ENCODE measurements around the gene GNPDA1.
"Not testable (repeated sequence)": the region's sequence is repeated elsewhere in the genome, so short reads cannot be mapped to it uniquely, and the experiment has no call there.

The GNPDA1 gene

DNA sequence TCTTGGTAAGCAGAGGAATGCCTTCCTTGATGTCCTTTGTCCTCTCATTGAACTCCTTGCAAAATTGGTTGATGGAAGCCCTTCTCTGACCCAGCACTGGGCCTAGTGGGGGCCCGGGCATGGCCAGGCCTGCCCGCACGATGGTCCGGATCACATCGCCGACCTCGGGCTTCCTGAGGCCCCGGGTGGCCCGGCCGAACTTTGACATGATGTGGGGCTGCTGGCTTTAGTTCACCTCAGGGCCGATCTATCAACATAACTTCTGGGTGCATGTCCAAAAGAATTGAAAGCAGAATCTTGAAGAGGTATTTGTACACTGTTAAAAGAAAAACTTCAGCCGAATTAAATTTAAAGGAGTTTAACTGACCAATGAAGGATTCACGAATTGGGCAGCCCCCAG is 24.1 kb upstream of the GNPDA1 start:
- no peaks in the 10 kb centered on the region for H3K36me3 Mint-ChIP-seq (ENCODE audit: insufficient read depth)

DNA sequence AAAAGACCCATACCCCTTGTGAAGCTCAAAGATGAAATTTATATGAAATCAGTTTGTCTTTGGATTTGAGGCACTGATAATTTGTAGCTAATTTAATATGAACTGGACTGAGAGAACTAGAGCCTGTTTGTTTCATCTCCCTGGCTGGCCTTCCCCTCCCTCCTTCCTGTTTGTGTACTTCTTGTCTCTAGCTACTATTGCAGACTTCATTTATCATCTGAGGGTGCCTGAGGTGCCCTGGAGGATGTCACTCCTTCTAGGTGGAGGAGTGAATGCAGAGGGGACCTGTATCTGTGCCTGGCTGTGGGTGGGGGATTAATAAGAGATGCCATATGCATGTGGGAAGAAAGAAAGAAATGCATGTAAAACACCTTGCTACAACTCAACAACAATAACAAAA is 22.2 kb upstream of the GNPDA1 start:
- Mint-ChIP-seq H3K27me3 (peaks cover 0 to 6% of the 10 kb centered on the region in 2 donors), H3K4me1 (ENCODE audit: low read depth in 2 of 2) (peaks cover 7 to 8% of the 10 kb centered on the region in 2 donors), H3K4me3 (no peak overlapping the region), H3K27ac (peak overlapping the region in 1 of 2 donors; percentile 4), H3K36me3 (ENCODE audit: insufficient read depth) (no peaks in the 10 kb centered on the region), H3K9me3 (no peaks in the 10 kb centered on the region)
- DNase-seq (no peak), ATAC-seq (replicated peaks) (no peak)

More for the DNA sequence above, 24.1 kb upstream of the GNPDA1 start:
- DNase-seq (no peak), ATAC-seq (replicated peaks) (no peak)
- H3K9me3 Mint-ChIP-seq = no peaks in the 10 kb centered on the region
- H3K4me3 Mint-ChIP-seq = no peak overlapping the region
- H3K27ac Mint-ChIP-seq = no peak overlapping the region
- H3K4me1 Mint-ChIP-seq (ENCODE audit: low read depth in 2 of 2) = peaks cover 7 to 8% of the 10 kb centered on the region in 2 donors
- no peaks in the 10 kb centered on the region for H3K27me3 Mint-ChIP-seq

DNA sequence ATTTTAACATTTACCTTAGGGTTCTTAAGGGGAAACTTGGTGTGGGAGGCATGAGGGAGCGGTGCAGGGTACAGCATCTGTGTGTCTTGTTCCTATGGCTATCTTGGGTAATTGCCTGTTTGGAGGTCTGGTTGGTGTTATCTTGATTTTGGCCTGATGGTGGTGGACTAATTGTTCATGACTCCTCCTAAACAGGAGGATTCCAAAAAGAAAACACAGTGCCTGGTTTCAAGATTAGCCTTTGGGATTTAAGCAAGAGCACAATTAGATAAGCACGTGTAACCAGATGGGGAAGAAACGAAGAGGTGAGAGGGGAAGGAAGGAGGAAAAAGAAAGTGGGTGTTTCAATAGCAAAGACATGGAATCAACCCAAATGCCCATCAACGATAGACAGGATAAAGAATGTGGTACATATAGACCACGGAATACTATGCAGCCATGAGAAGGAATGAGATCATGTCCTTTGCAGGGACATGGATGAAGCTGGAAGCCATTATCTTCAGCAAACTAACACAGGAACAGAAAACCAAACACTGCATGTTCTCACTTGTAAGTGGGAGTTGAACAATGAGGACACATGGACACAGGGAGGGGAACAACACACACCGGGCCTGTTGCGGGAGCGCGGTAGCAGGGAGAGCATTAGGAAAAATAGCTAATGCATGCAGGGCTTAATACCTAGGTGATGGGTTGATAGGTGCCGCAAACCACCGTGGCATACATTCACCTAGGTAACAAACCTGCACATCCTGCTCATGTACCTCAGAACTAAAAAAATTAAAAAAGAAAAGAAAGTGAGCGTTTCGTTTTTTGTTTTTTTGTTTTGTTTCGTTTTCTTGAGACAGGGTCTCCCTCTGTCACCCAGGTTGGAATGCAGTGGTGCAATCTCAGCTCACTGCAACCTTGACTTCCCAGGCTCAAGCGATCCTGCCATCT is 21.1 kb upstream of the GNPDA1 start:
- H3K27me3 Mint-ChIP-seq; DNase-seq; H3K36me3 Mint-ChIP-seq (ENCODE audit: insufficient read depth); H3K4me3 Mint-ChIP-seq; H3K27ac Mint-ChIP-seq; ATAC-seq (replicated peaks); H3K9me3 Mint-ChIP-seq; H3K4me1 Mint-ChIP-seq (ENCODE audit: low read depth in 2 of 2): not testable (repeated sequence)

DNA sequence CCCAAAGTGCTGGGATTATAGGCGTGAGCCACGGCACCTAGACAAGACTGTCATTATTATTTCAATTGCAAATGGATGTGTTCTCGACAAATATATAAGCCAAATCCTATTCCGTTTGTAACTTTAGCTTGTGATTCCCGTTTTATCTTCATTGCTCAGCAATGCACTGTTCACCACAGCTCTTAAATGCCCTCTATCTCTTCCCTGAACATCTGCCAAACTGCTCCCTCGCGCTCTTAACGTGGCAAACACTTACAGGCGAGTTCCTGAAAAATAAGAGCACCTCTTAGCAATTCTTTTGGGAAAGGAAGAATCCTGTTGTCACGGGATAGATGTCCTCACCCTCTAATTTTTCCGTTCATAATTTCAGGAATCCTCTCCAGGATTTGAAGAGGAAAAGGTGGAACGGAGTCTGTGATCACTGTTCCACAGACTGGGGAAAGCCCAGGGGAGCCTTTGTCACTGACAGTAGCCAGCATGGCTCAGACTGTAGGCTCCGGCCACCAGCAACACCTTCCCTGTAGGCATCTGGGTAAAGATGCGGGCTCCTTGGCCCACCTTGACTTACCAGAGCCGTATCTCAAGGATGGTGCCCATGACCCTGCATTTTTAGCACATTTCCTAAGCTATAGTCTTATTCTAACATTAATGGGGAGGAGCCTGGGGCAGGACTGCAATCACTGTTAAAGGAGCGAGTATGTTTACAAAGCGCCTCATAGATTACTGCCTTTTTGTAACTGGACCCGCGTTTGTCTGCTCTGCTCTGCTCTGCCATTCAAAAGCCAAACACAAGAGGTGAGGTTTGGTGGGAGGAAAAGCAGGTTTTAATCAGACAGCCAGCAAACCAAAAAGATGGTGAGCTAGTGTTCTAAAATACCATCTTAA is 20.2 kb upstream of the GNPDA1 start:
- H3K9me3 Mint-ChIP-seq = no peaks in the 10 kb centered on the region
- H3K4me1 Mint-ChIP-seq (ENCODE audit: low read depth in 2 of 2) = peaks cover 7 to 8% of the 10 kb centered on the region in 2 donors
- no peak overlapping the region for H3K4me3 Mint-ChIP-seq
- DNase-seq (no peak), ATAC-seq (replicated peaks) (no peak)
- H3K27me3 Mint-ChIP-seq = peaks cover 0 to 9% of the 10 kb centered on the region in 2 donors
- no peaks in the 10 kb centered on the region for H3K36me3 Mint-ChIP-seq (ENCODE audit: insufficient read depth)
- no peak overlapping the region for H3K27ac Mint-ChIP-seq

DNA sequence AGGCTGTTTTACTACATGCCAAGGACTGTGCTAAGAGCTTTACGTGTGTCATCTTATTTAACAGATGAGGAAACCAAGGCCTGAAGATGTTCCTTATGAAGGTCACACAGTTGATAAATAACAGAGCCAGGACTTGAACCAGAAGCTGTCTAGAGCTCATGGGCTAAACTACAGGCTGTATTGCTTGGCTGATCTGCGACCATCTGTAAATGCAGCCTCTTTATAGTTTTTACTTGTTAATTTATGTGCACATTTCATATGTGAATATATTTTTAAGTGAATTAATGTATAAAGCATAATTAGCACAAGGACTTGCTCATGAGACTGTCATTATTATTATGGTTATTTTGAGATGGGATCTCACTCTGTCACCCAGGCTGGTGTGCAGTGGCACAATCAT is 19.3 kb upstream of the GNPDA1 start:
- no peak overlapping the region for H3K27ac Mint-ChIP-seq
- DNase-seq (no peak), ATAC-seq (replicated peaks) (no peak)
- peaks cover 7 to 8% of the 10 kb centered on the region in 2 donors for H3K4me1 Mint-ChIP-seq (ENCODE audit: low read depth in 2 of 2)
- no peaks in the 10 kb centered on the region for H3K9me3 Mint-ChIP-seq
- peaks cover 0 to 9% of the 10 kb centered on the region in 2 donors for H3K27me3 Mint-ChIP-seq
- H3K4me3 Mint-ChIP-seq = no peak overlapping the region
- H3K36me3 Mint-ChIP-seq (ENCODE audit: insufficient read depth) = no peaks in the 10 kb centered on the region

DNA sequence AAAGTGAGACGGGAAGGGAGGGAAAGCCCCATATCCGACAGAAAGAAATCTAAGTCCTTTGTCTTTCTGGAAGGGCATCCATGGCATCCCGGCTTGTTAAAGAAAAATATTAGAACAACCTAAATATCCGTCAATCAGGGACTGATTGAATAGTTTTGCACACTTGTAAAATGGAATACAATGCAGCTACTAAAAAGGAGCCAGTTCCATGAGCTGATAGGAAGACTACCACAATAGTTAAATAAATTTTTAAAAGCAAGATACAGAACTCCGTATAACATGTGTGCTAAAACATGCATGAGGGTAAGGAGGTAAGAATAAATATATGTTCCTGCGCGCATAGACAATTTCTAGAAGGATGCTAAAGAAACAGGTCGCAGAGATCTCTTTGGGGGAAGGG is 12.8 kb upstream of the GNPDA1 start:
- Mint-ChIP-seq H3K9me3 (no peaks in the 10 kb centered on the region), H3K36me3 (ENCODE audit: insufficient read depth) (no peaks in the 10 kb centered on the region), H3K27me3 (peaks cover 0 to 9% of the 10 kb centered on the region in 2 donors), H3K27ac (peak overlapping the region; percentile 88 to 97), H3K4me1 (ENCODE audit: low read depth in 2 of 2) (peaks cover 11 to 14% of the 10 kb centered on the region in 2 donors), H3K4me3 (peak overlapping the region; percentile 83 to 86)
- ATAC-seq (replicated peaks) = no peak
- no peak for DNase-seq

DNA sequence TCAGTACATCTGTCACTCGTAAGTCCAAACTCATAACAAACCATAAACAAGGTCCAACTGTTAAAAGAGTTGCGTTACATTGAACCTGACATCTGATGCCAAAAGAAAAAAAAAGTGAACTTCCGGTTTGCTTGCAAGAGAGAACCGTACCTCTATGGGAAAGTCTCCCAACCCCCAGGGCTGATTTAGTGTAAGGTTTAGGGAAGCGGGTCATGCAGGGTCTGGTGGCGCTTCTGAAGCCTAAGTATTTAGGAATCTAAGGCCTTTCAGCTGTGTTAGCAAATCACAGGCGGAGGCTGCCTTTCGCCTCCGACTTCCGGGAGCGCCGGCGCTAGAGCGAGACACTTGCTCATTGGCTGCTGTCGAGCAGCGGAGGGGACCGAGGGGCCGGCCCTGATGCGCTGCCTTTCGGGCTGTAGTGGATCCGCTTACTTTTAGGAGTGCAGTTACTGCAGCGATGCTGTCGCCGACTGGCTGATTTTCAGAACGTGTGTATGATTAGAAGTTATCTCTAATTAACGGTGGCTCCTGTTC is 12.0 kb upstream of the GNPDA1 start:
- peaks cover 11 to 14% of the 10 kb centered on the region in 2 donors for H3K4me1 Mint-ChIP-seq (ENCODE audit: low read depth in 2 of 2)
- peak overlapping the region; percentile 83 to 86 for H3K4me3 Mint-ChIP-seq
- ATAC-seq (replicated peaks) (peak; percentile 100), DNase-seq (peak; percentile 70 to 73 (median 70))
- no peaks in the 10 kb centered on the region for H3K9me3 Mint-ChIP-seq
- H3K27ac Mint-ChIP-seq = peak overlapping the region; percentile 88 to 97
- no peaks in the 10 kb centered on the region for H3K36me3 Mint-ChIP-seq (ENCODE audit: insufficient read depth)
- H3K27me3 Mint-ChIP-seq = peaks cover 0 to 1% of the 10 kb centered on the region in 2 donors

DNA sequence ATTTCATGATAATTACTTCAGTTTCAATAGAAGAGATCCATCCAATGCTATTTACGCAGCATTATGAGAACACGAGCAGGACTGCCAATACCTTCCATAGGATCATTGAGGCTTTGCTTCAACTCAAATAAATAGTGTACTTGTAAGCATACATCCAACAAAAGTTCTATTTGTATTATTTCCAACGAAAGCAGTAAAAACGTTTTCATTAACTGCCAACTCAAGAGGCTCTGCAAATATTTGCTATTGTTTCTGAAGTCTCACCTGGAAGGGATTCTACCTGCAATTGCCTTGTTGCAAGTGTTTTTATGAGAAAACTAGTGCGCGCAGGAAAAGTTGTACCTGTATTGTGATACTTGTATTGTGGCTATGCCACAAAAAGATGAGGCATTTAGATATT is 11.0 kb upstream of the GNPDA1 start:
- no peaks in the 10 kb centered on the region for H3K36me3 Mint-ChIP-seq (ENCODE audit: insufficient read depth)
- no peaks in the 10 kb centered on the region for H3K9me3 Mint-ChIP-seq
- H3K27ac Mint-ChIP-seq = no peak overlapping the region
- no peak for DNase-seq
- H3K4me3 Mint-ChIP-seq = no peak overlapping the region
- no peak for ATAC-seq (replicated peaks)
- H3K27me3 Mint-ChIP-seq = no peaks in the 10 kb centered on the region
- H3K4me1 Mint-ChIP-seq (ENCODE audit: low read depth in 2 of 2) = peaks cover 13 to 19% of the 10 kb centered on the region in 2 donors

DNA sequence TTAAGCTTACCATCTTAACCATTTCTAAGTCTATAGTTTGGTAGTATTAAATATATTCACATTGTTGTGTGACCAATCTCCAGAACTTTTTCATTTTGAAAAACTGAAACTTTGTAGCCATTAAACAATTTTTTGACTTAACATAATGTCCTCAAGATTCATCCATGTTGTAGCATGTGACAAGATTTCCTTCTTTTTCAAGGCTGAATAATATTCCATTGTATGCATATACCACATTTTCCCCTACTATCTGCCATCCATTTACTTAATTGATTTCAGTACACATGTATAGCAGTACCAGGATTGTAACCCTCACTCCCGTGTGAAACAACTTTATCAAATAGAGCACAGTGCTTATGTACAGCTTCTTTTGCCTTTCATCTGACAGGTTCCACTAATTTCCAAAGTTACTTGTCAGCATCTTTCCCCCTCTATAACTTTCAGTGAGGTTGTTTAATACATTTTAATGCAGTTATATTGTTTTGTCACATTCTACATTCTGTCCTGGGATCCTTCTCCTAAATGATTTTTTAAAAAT is 7.4 kb upstream of the GNPDA1 start:
- peaks cover 34 to 46% of the 10 kb centered on the region in 2 donors for H3K4me1 Mint-ChIP-seq (ENCODE audit: low read depth in 2 of 2)
- ATAC-seq (replicated peaks) (no peak), DNase-seq (no peak)
- no peaks in the 10 kb centered on the region for H3K9me3 Mint-ChIP-seq
- H3K27me3 Mint-ChIP-seq = no peaks in the 10 kb centered on the region
- peaks cover 7% of the 10 kb centered on the region for H3K36me3 Mint-ChIP-seq (ENCODE audit: insufficient read depth)
- no peak overlapping the region for H3K27ac Mint-ChIP-seq
- H3K4me3 Mint-ChIP-seq = peak overlapping the region in 1 of 2 donors; percentile 48

DNA sequence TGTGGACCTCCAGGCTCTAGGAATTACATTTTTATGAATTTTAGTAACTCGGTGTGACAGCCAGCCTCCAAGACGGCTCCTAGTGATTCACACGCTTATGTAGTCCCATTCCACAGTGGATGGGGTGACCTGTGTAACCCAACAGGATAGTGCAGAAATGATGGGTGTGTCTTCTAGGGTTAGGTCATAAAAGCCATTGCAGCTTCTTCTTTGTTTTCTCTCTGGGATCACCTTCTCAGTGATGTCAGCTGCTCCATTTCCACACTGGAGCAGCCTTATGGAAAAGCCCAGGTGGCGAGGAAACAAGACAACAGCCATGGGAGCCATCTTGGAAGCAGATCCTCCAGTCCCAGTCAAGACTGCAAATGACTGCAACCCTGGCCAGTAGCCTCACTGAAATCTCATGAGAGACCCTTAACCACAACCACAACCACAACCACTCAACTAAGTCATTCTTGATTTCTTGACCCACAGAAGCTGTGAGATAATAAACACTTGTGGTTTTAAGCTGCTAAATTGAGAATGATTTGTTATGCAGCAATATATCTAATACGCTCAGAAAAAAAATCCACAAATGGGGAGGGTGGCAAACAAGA is 5.1 kb upstream of the GNPDA1 start:
- DNase-seq (no peak), ATAC-seq (replicated peaks) (peak; percentile 10)
- no peaks in the 10 kb centered on the region for H3K9me3 Mint-ChIP-seq
- no peaks in the 10 kb centered on the region for H3K27me3 Mint-ChIP-seq
- peak overlapping the region; percentile 13 to 69 for H3K4me3 Mint-ChIP-seq
- peak overlapping the region; percentile 37 to 70 for H3K27ac Mint-ChIP-seq
- peaks cover 35 to 54% of the 10 kb centered on the region in 2 donors for H3K4me1 Mint-ChIP-seq (ENCODE audit: low read depth in 2 of 2)
- H3K36me3 Mint-ChIP-seq (ENCODE audit: insufficient read depth) = peaks cover 7% of the 10 kb centered on the region

DNA sequence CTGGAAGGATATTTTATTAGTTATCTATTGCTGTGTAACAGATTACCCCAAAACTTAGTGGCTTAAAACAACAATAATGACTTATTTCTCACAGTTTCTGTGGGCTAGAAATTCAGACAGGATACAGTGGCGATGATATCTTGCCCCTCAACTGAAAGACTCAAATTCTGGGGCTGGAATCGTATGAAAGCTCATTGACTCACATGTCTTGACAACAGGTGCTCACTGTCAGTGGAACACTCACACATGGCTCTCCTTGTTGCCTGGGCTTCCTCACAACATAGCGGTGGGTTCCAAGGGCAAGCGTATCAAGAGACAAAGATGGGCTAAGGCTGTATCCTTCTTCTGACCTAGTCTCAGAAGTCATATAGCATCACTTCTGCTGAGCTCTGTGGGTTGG is 3.7 kb upstream of the GNPDA1 start:
- H3K36me3 Mint-ChIP-seq (ENCODE audit: insufficient read depth) = peaks cover 7% of the 10 kb centered on the region
- no peaks in the 10 kb centered on the region for H3K27me3 Mint-ChIP-seq
- peaks cover 40 to 61% of the 10 kb centered on the region in 2 donors for H3K4me1 Mint-ChIP-seq (ENCODE audit: low read depth in 2 of 2)
- no peaks in the 10 kb centered on the region for H3K9me3 Mint-ChIP-seq
- H3K27ac Mint-ChIP-seq = peak overlapping the region; percentile 80 to 89
- H3K4me3 Mint-ChIP-seq = peak overlapping the region; percentile 58 to 61
- DNase-seq = no peak
- ATAC-seq (replicated peaks) = peak; percentile 16

DNA sequence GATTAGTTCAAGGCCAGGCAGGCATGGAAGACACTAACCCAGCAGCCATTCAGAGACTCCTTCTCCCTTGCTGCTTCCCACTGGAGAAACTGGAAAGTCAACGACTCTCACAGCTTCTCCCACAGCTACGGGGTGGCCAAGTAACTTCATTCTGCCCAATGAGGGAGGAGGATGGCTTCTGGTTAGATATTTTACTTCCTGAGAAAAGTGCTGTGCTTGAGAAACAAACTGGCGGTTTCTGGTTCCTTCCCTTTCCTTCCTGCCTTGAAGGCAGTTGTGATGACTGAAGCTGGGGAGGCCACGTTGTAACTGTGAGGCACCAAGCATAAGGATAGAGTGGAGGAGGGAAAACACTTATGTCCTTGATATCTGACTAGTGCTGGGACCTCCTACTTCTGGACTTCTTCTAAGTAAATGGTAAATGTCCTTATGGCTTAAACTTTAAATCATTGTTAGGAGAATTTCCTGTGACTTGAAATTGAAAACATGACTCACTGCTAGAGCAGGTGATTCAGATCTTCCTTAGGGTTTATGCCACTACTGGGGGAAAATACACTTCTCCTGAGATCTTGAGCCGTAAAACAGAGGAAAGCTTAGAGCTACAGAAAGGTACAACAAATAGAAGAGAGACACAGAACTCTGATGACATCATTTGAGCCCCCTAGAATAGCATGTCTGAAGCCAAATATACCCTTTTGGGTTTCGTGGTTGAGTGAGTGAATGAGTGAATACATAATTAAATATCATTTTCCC is 3.1 kb upstream of the GNPDA1 start:
- no peaks in the 10 kb centered on the region for H3K27me3 Mint-ChIP-seq
- peak overlapping the region; percentile 58 to 61 for H3K4me3 Mint-ChIP-seq
- ATAC-seq (replicated peaks) (peak; percentile 41), DNase-seq (peak in 1 of 3 experiments; percentile 18)
- H3K27ac Mint-ChIP-seq = peak overlapping the region; percentile 80 to 89
- H3K36me3 Mint-ChIP-seq (ENCODE audit: insufficient read depth) = peaks cover 8% of the 10 kb centered on the region
- peaks cover 40 to 61% of the 10 kb centered on the region in 2 donors for H3K4me1 Mint-ChIP-seq (ENCODE audit: low read depth in 2 of 2)
- no peaks in the 10 kb centered on the region for H3K9me3 Mint-ChIP-seq

Measured in effector memory CD8-positive, alpha-beta T cell (primary cell).